ENCODE measurements around the gene VWA3B.

- TF ChIP-seq CTCF (IDR thresholded peaks at IDR 0.05) (no peak), POLR2A (IDR thresholded peaks at IDR 0.05) (no peak)
Measured at GRCh38 chr2:98355881-98356280, 268.9 kb downstream of the VWA3B start.

Data from esophagus squamous epithelium (tissue), 4 donors.